IMR-90 (cell line): ENCODE measurements around the gene MTCL1.

Experiments used
- BHLHE40 ChIP-seq: fragments of 150-350 bp; IDR thresholded peaks from 2 replicates; pipeline ENCODE4 v1.6.1; 2016; ENCODE audit warnings: mild to moderate bottlenecking, low read depth, low read length
- CEBPB ChIP-seq: IDR thresholded peaks from 2 replicates; pipeline ENCODE4 v1.6.1; 2012; ENCODE audit warnings: low read depth, low read length, improper control_type of control experiment
- CHD1 ChIP-seq: IDR thresholded peaks from 2 replicates; pipeline ENCODE4 v1.6.1; 2012; ENCODE audit warnings: low read depth, low read length, improper control_type of control experiment
- FOS ChIP-seq: fragments of 150-350 bp; IDR thresholded peaks from 2 replicates; pipeline ENCODE4 v1.6.1; 2016; ENCODE audit warnings: low read depth, low read length
- MAFK ChIP-seq: IDR thresholded peaks from 2 replicates; pipeline ENCODE4 v1.6.1; 2012; ENCODE audit warnings: low read depth, low read length, improper control_type of control experiment
- POLR2A ChIP-seq: IDR thresholded peaks from 2 replicates; pipeline ENCODE4 v1.6.1; 2012; ENCODE audit warnings: mild to moderate bottlenecking, low read depth, low read length
- RAD21 ChIP-seq: IDR thresholded peaks from 2 replicates; pipeline ENCODE4 v1.6.1; 2012; ENCODE audit warnings: low read length, improper control_type of control experiment
- RCOR1 ChIP-seq: IDR thresholded peaks from 2 replicates; pipeline ENCODE4 v1.6.1; 2012; ENCODE audit warnings: mild to moderate bottlenecking, low read length, improper control_type of control experiment; ENCODE audit not compliant: insufficient replicate concordance
- RFX5 ChIP-seq: IDR thresholded peaks from 2 replicates; pipeline ENCODE4 v1.8.0; 2012; ENCODE audit warnings: low read depth, mild to moderate bottlenecking, low read length, moderate library complexity
- SMC3 ChIP-seq: fragments of 150-350 bp; IDR thresholded peaks from 2 replicates; pipeline ENCODE4 v1.6.1; 2016; ENCODE audit warnings: low read depth, mild to moderate bottlenecking, antibody characterized with exemption, low read length, moderate library complexity
- USF2 ChIP-seq: fragments of 150-350 bp; IDR thresholded peaks from 2 replicates; pipeline ENCODE4 v1.6.1; 2017; ENCODE audit warnings: mild to moderate bottlenecking, antibody characterized with exemption, low read length, low read depth
- TF ChIP-seq, protein P1 (sequence below): conservative IDR thresholded peaks from 2 replicates; pipeline ENCODE4 v1.5.1; 2012; ENCODE audit warnings: mild to moderate bottlenecking, low read depth, low read length, improper control_type of control experiment
- TF ChIP-seq, protein P2 (sequence below): fragments of 150-350 bp; IDR thresholded peaks from 2 replicates; pipeline ENCODE4 v1.6.1; 2016; ENCODE audit warnings: low read depth, mild to moderate bottlenecking, low read length, moderate library complexity, borderline replicate concordance

- TF ChIP-seq, protein P1, sequence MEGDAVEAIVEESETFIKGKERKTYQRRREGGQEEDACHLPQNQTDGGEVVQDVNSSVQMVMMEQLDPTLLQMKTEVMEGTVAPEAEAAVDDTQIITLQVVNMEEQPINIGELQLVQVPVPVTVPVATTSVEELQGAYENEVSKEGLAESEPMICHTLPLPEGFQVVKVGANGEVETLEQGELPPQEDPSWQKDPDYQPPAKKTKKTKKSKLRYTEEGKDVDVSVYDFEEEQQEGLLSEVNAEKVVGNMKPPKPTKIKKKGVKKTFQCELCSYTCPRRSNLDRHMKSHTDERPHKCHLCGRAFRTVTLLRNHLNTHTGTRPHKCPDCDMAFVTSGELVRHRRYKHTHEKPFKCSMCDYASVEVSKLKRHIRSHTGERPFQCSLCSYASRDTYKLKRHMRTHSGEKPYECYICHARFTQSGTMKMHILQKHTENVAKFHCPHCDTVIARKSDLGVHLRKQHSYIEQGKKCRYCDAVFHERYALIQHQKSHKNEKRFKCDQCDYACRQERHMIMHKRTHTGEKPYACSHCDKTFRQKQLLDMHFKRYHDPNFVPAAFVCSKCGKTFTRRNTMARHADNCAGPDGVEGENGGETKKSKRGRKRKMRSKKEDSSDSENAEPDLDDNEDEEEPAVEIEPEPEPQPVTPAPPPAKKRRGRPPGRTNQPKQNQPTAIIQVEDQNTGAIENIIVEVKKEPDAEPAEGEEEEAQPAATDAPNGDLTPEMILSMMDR: no peak
- no peak for TF ChIP-seq POLR2A
- TF ChIP-seq SMC3: no peak
- no peak for TF ChIP-seq MAFK
- TF ChIP-seq, protein P2, sequence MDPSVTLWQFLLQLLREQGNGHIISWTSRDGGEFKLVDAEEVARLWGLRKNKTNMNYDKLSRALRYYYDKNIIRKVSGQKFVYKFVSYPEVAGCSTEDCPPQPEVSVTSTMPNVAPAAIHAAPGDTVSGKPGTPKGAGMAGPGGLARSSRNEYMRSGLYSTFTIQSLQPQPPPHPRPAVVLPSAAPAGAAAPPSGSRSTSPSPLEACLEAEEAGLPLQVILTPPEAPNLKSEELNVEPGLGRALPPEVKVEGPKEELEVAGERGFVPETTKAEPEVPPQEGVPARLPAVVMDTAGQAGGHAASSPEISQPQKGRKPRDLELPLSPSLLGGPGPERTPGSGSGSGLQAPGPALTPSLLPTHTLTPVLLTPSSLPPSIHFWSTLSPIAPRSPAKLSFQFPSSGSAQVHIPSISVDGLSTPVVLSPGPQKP: no peak
- TF ChIP-seq BHLHE40: no peak
- no peak for TF ChIP-seq RAD21
- no peak for TF ChIP-seq RFX5
- TF ChIP-seq CEBPB: no peak
- no peak for TF ChIP-seq RCOR1
- no peak for TF ChIP-seq FOS
- TF ChIP-seq CHD1: no peak
- TF ChIP-seq USF2: no peak
Measured at GRCh38 chr18:8786483-8787370, 81.4 kb downstream of the MTCL1 start.
